ENCODE measurements around the gene IMPDH2.

GRCh38 chr3:48989126-48989795, 39.9 kb downstream of the IMPDH2 start:
- no peak for TF ChIP-seq GATA3 (IDR thresholded peaks at IDR 0.05; ENCODE audit: low read depth, low read length)
- TF ChIP-seq GATA2 (IDR thresholded peaks at IDR 0.05; ENCODE audit: low read depth, low read length): no peak

All from SH-SY5Y (cell line).